G401 (cell line): ENCODE measurements around the gene UPP1. TPM values are rescaled to one million over a fixed set of nuclear protein-coding genes. Genes with fewer than 3 reads are reported as not detected.
"Not testable (repeated sequence)": the region's sequence is repeated elsewhere in the genome, so short reads cannot be mapped to it uniquely, and the experiment has no call there.

ENCODE experiments used
- DNase-seq: peaks from one replicate; pipeline ENCODE4 v3.0.0-alpha.2; 2015; ENCODE audit warnings: low spot score
- in situ Hi-C: cut with HindIII; loops from 2 replicates; pipeline ENCODE4 v1.10.0; 2016; ENCODE audit warnings: low sequenced_read_pairs, mixed read lengths
- total RNA-seq: library from RNA; depleted of rRNA; stranded (reverse); fragments of >200 nt; shearing (Covaris generic); gene quantifications from 2 replicates; pipeline ENCODE4 v1.2.3, GENCODE V29; 2014; rRNA removed

The UPP1 gene
- total RNA-seq, 1 experiment from 2014 or later: 56.2 TPM

DNA sequence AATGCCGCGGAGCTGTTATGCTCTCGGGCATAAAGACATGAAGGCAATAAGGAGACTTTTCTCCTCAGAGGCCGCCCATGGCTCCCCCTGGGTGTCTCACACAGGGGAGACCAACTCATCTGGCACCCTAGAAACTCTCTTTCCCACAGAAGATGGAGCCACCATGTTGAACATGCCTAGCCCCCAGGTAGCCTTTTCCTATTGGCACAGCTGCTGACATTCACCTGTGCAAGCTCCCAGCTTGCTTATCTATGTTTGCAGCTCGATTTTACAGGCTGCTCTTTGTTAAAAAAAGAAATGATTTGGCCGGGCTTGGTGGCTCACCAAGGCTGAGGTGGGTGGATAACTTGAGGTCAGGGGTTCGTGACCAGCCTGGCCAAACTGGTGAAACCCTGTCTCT lies 58.6 kb downstream of the UPP1 start:
- in situ Hi-C loops: not testable (repeated sequence)

GRCh38 chr7:48148311-48148710 lies 59.2 kb downstream of the UPP1 start:
- no peak for DNase-seq
- in situ Hi-C loops: no loop called here

More for the DNA sequence above, 58.6 kb downstream of the UPP1 start:
- DNase-seq: not testable (repeated sequence)

- no peak for DNase-seq
- in situ Hi-C loops: no loop called here
These were observed 60.0 kb downstream of the UPP1 start for GRCh38 chr7:48149058-48149457.

- DNase-seq: no peak
- in situ Hi-C loops: no loop called here
These were observed 61.0 kb downstream of the UPP1 start for GRCh38 chr7:48150086-48150485.

DNA sequence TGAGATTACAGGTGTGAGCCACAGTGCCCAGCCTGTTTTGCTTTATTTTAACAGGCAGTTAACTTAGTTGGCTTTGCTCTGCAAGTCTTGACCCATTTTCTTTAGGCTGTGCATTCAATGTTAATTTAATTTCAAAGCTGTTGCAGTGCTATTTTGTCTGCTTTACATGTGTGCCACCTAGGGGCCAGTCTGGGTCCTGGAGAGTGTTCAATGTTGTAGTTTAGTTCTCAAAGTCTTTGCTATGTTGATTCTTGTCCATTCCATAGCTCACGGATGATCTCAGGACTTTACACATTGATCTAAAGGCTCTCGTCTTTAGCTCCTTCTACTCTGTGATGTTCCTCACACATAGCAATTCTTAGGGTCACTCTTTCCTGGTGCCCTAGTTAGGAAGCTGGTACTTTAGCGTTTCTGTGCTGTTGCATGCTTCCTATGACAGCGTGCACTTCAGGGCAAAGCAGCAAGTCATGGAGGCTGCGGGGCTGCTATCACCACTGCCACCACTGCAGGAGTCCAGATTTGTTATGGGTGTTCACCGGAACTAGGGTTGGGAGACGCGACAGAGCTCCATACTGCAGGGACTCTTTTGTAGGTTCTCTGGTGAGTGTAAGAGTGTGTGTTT lies 65.8 kb downstream of the UPP1 start:
- DNase-seq: peak; percentile 9
- in situ Hi-C loops: no loop called here

Other genes starting within 250 kb of the UPP1 start
- 0.14 and 3.6 TPM in 2 replicates for gene PKD1L1, start 140.8 kb upstream of the UPP1 start, total RNA-seq
- gene HUS1, start 109.7 kb upstream of the UPP1 start, total RNA-seq: 7.5 and 10.9 TPM in 2 replicates
- 0.54 TPM in 1 of 2 replicates, not detected in the other for gene SUN3, start 60.2 kb upstream of the UPP1 start, total RNA-seq
- gene C7orf57, start 53.7 kb upstream of the UPP1 start, total RNA-seq: 0.47 and 0.49 TPM in 2 replicates
- gene ABCA13, start 82.2 kb downstream of the UPP1 start, total RNA-seq: under 0.01 and 0.03 TPM in 2 replicates